K562 (cell line): ENCODE data around the gene UBAP2. TPM values are rescaled to one million over a fixed set of nuclear protein-coding genes. Genes with fewer than 3 reads are reported as not detected.

Experiments used
- ATAC-seq: fragments of 200-7000 bp; cut with Tn5 transposase; 3 replicates; pipeline ENCODE4 v1.9.1; 2020; ENCODE audit warnings: moderate library complexity
- BruUV-seq: library from RNA; stranded (reverse); fragments of 400-500 nt; replicated peaks from 2 replicates; lab custom pipeline; 2021; lab: Mats Ljungman, UMichigan
- CTCF ChIA-PET: fragments of 300-600 bp; formaldehyde crosslinking; extraction: SDS; loops from one replicate; lab custom pipeline; 2021; ENCODE audit warnings: low intra/inter-chr PET ratio; lab: Yijun Ruan, JAX
- POLR2A ChIA-PET: fragments of 300-600, 350-650 bp; sonication (Branson Sonifier 250); formaldehyde crosslinking; extraction: SDS; loops from one replicate; lab custom pipeline; 2021; ENCODE audit warnings: antibody characterized with exemption, inconsistent platforms; lab: Yijun Ruan, JAX
- DNase-seq, 4 experiments: peaks; one replicate each; pipeline versions ENCODE4 v3.0.0 to v3.0.0-alpha.2; 2011 to 2018; ENCODE audit warnings: low spot score in 3 of 4, mixed read lengths in 3 of 4; ENCODE audit errors: extremely low read depth in 1 of 4
- FAIRE-seq: peaks from 2 replicates; lab custom pipeline; 2011; peaks lifted over from hg19 to GRCh38; lab: Jason Lieb, UNC
- H2AFZ ChIP-seq: 2 replicates; pipeline ENCODE4 v1.6.0; 2011; ENCODE audit warnings: low read depth, low read length, control low read depth, inconsistent platforms
- H3K27ac ChIP-seq: fragments of 200-600 bp; 3 replicates; pipeline ENCODE4 v1.8.0; 2011; ENCODE audit warnings: low read depth, mild to moderate bottlenecking, control low read depth, inconsistent platforms, low read length, moderate library complexity, mixed read lengths; ENCODE audit errors: extremely low read depth
- H3K27me3 ChIP-seq, 2 experiments: fragments of 300-600 bp in 1 of 2; 2 replicates in 1 of 2; 3 replicates in 1 of 2; pipeline versions ENCODE4 v1.6.0 to v1.8.0; 2011; ENCODE audit warnings: inconsistent platforms in 2 of 2, low read length in 2 of 2, mild to moderate bottlenecking in 1 of 2, mixed read lengths in 1 of 2, moderate library complexity in 1 of 2; ENCODE audit not compliant: control insufficient read depth in 2 of 2, insufficient read depth in 2 of 2
- H3K36me3 ChIP-seq: fragments of 300-600 bp; 3 replicates; pipeline ENCODE4 v1.8.0; 2011; ENCODE audit warnings: mild to moderate bottlenecking, low read length, inconsistent platforms; ENCODE audit not compliant: control insufficient read depth, insufficient read depth
- H3K4me1 ChIP-seq, 2 experiments: fragments of 200-600 bp in 1 of 2; replicated peaks in 1 of 2; 2 replicates in 1 of 2; 3 replicates in 1 of 2; pipeline versions ENCODE4 v1.5.1 to v1.8.0; 2011; ENCODE audit warnings: inconsistent platforms in 2 of 2, low read length in 2 of 2, mild to moderate bottlenecking in 1 of 2, mixed read lengths in 1 of 2, moderate library complexity in 1 of 2; ENCODE audit not compliant: control insufficient read depth in 2 of 2, insufficient read depth in 2 of 2
- H3K4me2 ChIP-seq: 2 replicates; pipeline ENCODE4 v1.6.1; 2011; ENCODE audit warnings: low read length, control low read depth, inconsistent platforms, mixed read lengths; ENCODE audit not compliant: insufficient read depth
- H3K4me3 ChIP-seq: fragments of 200-600 bp; sonication (generic), shearing (Covaris generic); 2 replicates; pipeline ENCODE4 v1.5.1; 2016; ENCODE audit warnings: control low read depth, inconsistent platforms
- H3K79me2 ChIP-seq: fragments of 200-600 bp; 3 replicates; pipeline ENCODE4 v1.8.0; 2011; ENCODE audit warnings: low read length, inconsistent platforms; ENCODE audit not compliant: control insufficient read depth, insufficient read depth
- H3K9ac ChIP-seq, 2 experiments: 2 replicates each; pipeline versions ENCODE4 v1.6.0 to v1.6.1; 2011; ENCODE audit warnings: low read depth in 2 of 2, low read length in 2 of 2, control low read depth in 1 of 2, inconsistent platforms in 1 of 2, mild to moderate bottlenecking in 1 of 2, mixed read lengths in 1 of 2; ENCODE audit not compliant: insufficient read depth in 1 of 2
- H3K9me1 ChIP-seq: one replicate; pipeline ENCODE4 v1.6.0; 2011; ENCODE audit warnings: inconsistent platforms, mild to moderate bottlenecking, low read length, moderate library complexity; ENCODE audit not compliant: control insufficient read depth, insufficient read depth
- H3K9me3 ChIP-seq: replicated peaks from 2 replicates; pipeline ENCODE4 v1.5.1; 2011; ENCODE audit warnings: low read depth, low read length, inconsistent platforms; ENCODE audit not compliant: control insufficient read depth, insufficient read depth
- H4K20me1 ChIP-seq: replicated peaks from 2 replicates; pipeline ENCODE4 v1.6.1; 2011; ENCODE audit warnings: low read length, inconsistent platforms, mixed read lengths; ENCODE audit not compliant: control insufficient read depth, insufficient read depth
- AFF4 ChIP-seq: sonication (generic); formaldehyde crosslinking; IDR thresholded peaks from 2 replicates; pipeline ENCODE4 v1.8.0; 2023; ENCODE audit warnings: mild to moderate bottlenecking, missing genetic modification reagents
- CCAR2 ChIP-seq: fragments of 200-400 bp; formaldehyde crosslinking; IDR thresholded peaks from 2 replicates; pipeline ENCODE4 v1.6.1; 2017; ENCODE audit warnings: mild to moderate bottlenecking, low read depth, low read length
- DDX20 ChIP-seq: fragments of 450-650 bp; IDR thresholded peaks from 2 replicates; pipeline ENCODE4 v1.6.1; 2016; ENCODE audit warnings: missing genetic modification characterization, low read depth, mild to moderate bottlenecking, missing compliant biosample characterization, moderate library complexity
- HMGXB4 ChIP-seq: sonication (generic); formaldehyde crosslinking; IDR thresholded peaks from 2 replicates; pipeline ENCODE4 v1.8.1; 2023; ENCODE audit warnings: mild to moderate bottlenecking, missing genetic modification reagents
- MYNN ChIP-seq, 2 experiments: sonication (generic); formaldehyde crosslinking in 1 of 2; IDR thresholded peaks; 2 replicates each; pipeline versions ENCODE4 v1.5.0 to v1.6.1; 2016 to 2020; ENCODE audit warnings: antibody characterized with exemption in 1 of 2, missing genetic modification reagents in 1 of 2
- POLR2H ChIP-seq: IDR thresholded peaks from 2 replicates; pipeline ENCODE4 v1.6.1; 2016; ENCODE audit warnings: missing genetic modification characterization, low read depth, mild to moderate bottlenecking, control low read depth, missing compliant biosample characterization, moderate library complexity
- RAD51 ChIP-seq: fragments of 450-650 bp; IDR thresholded peaks from 2 replicates; pipeline ENCODE4 v1.7.1; 2016; ENCODE audit warnings: low read depth, mild to moderate bottlenecking, borderline replicate concordance
- TGIF2 ChIP-seq: sonication (generic); formaldehyde crosslinking; IDR thresholded peaks from 2 replicates; pipeline ENCODE4 v1.8.1; 2022; ENCODE audit warnings: mild to moderate bottlenecking, missing genetic modification reagents, moderate library complexity
- ZNF175 ChIP-seq: fragments of 200-800 bp; sonication (Bioruptor generic); IDR thresholded peaks from 2 replicates; pipeline ENCODE4 v1.6.1; 2016; ENCODE audit warnings: low read depth, mild to moderate bottlenecking, missing genetic modification characterization, missing compliant biosample characterization
- ZNF239 ChIP-seq: fragments of 250-450 bp; sonication (Bioruptor Pico); IDR thresholded peaks from 2 replicates; pipeline ENCODE4 v1.4.0; 2020; ENCODE audit warnings: mild to moderate bottlenecking
- ZNF398 ChIP-seq: fragments of 250-450 bp; sonication (Bioruptor Pico); IDR thresholded peaks from 2 replicates; pipeline ENCODE4 v1.8.0; 2021; ENCODE audit warnings: moderate library complexity, mild to moderate bottlenecking, inconsistent platforms
- WGBS: fragments of 100-300 bp; shearing (Covaris generic); methylation state at CpG from one replicate; pipeline ENCODE4 v1.1.6; 2016; ENCODE audit warnings: low coverage, mixed read lengths; ENCODE audit not compliant: insufficient coverage; ENCODE audit errors: missing lambda C conversion rate; 5-methylcytosine and 5-hydroxymethylcytosine counted together
- in situ Hi-C: fragments of 300-500 bp; cut with MboI; formaldehyde crosslinking; loops from 4 replicates; pipeline ENCODE4 v1.15.0; 2018; ENCODE audit warnings: inconsistent platforms, mixed read lengths
- intact Hi-C: fragments of 100-400 bp; cut with micrococcal nuclease; formaldehyde crosslinking; loops from 2 replicates; pipeline ENCODE4 v1.14.2; 2022
- polyA plus RNA-seq, 8 experiments: library from polyadenylated mRNA; depleted of rRNA in 4 of 8; stranded (reverse) in 5 of 8; unstranded in 3 of 8; fragments of >200 nt; fragmentation: Nextera tagmentation in 2 of 8; fragmentation: Illumina TruSeq in 1 of 8; extraction: Ambion mirVana in 2 of 8; extraction: Trizol in 1 of 8; gene quantifications; 2 replicates each; pipeline versions ENCODE4 v1.2.1 to v1.2.3, GENCODE V29; 2011 to 2014; ENCODE audit warnings: inconsistent platforms in 1 of 8, missing spikeins in 1 of 8
- total RNA-seq, 7 experiments: library from RNA; depleted of rRNA in 6 of 7; stranded (reverse); fragments of >200 nt in 6 of 7; fragmentation: Illumina TruSeq in 2 of 7; extraction: Trizol in 2 of 7; gene quantifications; 2 replicates each; pipeline versions ENCODE4 v1.2.1 to v1.2.3, GENCODE V29; 2011 to 2021; ENCODE audit warnings: low replicate concordance in 1 of 7

UBAP2 gene
- total and polyA plus RNA-seq, 9 of the 15 experiments (the other 6 are each of a cell fraction or from before 2014, with no cell fraction given): 8.7 to 47.9 (median 18.7) TPM

- CTCF ChIA-PET: interaction anchor here (0.6 kb wide), 1 partner anchor 146 kb away, joined by 3 read pairs; no protein-coding TSS in a partner anchor
- FAIRE-seq: peak; percentile 15
- TF ChIP-seq ZNF239 (CRISPR knock-in tag) (no peak), RAD51 (no peak), POLR2H (tag) (no peak), ZNF398 (CRISPR knock-in tag) (no peak), DDX20 (tag) (no peak), CCAR2 (no peak), TGIF2 (no peak), HMGXB4 (no peak), AFF4 (no peak), MYNN (IDR thresholded peaks at IDR 0.05) (no peak), MYNN (CRISPR knock-in tag; IDR thresholded peaks at IDR 0.05) (no peak), ZNF175 (CRISPR knock-in tag) (no peak)
Observed at GRCh38 chr9:33878691-33879366, 169.9 kb downstream of the UBAP2 start.

More at GRCh38 chr9:33878691-33879366, 169.9 kb downstream of the UBAP2 start:
- Histone ChIP-seq H3K9me1 (no peaks in the 10 kb centered on the region), H3K9ac (peak overlapping the region in 1 of 2 experiments; percentile 52; a peak in 1 of 4 replicates), H3K27ac (no peak overlapping the region), H3K79me2 (peaks cover 72% of the 10 kb centered on the region), H3K36me3 (no peaks in the 10 kb centered on the region), H3K9me3 (no peaks in the 10 kb centered on the region), H3K4me2 (no peak overlapping the region), H3K27me3 (no peaks in the 10 kb centered on the region), H4K20me1 (no peaks in the 10 kb centered on the region; the same call in 1 of the 2 replicates), H3K4me1 (peaks cover 3 to 19% of the 10 kb centered on the region in 2 experiments; a peak in 4 of 5 replicates), H2AFZ (no peak overlapping the region), H3K4me3 (no peak overlapping the region)
- intact Hi-C loops: no loop called here
- DNase-seq (no peak), ATAC-seq (no peak)
- BruUV-seq: no TSS peak
- 47% methylated on average over 7 of the region's 7 CpGs for WGBS
- POLR2A ChIA-PET: no interaction called here
- in situ Hi-C loops: no loop called here
